SIG-M5 (cell line): ENCODE measurements around the gene KRTAP4-2.
"Not testable (repeated sequence)": the region's sequence is repeated elsewhere in the genome, so short reads cannot be mapped to it uniquely, and the experiment has no call there.

ENCODE experiments used
- DNase-seq: peaks from one replicate; lab custom pipeline; 2025; lab: John Stamatoyannopoulos, UW

The KRTAP4-2 gene

GRCh38 chr17:41177727-41178271 lies at the start of gene KRTAP4-2:
TSS of gene KRTAP4-2 (minus strand) at chr17:41178221. CDS start at chr17:41178164, 57 bp downstream.
- DNase-seq, result no peak

- DNase-seq, result not testable (repeated sequence)
Measured at GRCh38 chr17:41226598-41227095, 48.6 kb upstream of the KRTAP4-2 start, which contains the start of gene KRTAP9-2. TSS of gene KRTAP9-2 (plus strand) at chr17:41226648. CDS start at chr17:41226655, 7 bp downstream.

GRCh38 chr17:41226051-41226450 lies 48.0 kb upstream of the KRTAP4-2 start:
- no peak for DNase-seq

- DNase-seq, result no peak
Measured at GRCh38 chr17:41223821-41224220, 45.8 kb upstream of the KRTAP4-2 start.

- DNase-seq, result no peak
Measured at GRCh38 chr17:41215681-41216080, 37.7 kb upstream of the KRTAP4-2 start.

GRCh38 chr17:41212524-41213169 lies 34.6 kb upstream of the KRTAP4-2 start:
- no peak for DNase-seq

GRCh38 chr17:41211845-41212466 lies 33.9 kb upstream of the KRTAP4-2 start:
- no peak for DNase-seq

GRCh38 chr17:41199421-41200078 lies 21.5 kb upstream of the KRTAP4-2 start:
- DNase-seq, result no peak

GRCh38 chr17:41196068-41196467 lies 18.0 kb upstream of the KRTAP4-2 start:
- no peak for DNase-seq

- no peak for DNase-seq
Measured at GRCh38 chr17:41190328-41190727, 12.3 kb upstream of the KRTAP4-2 start.

GRCh38 chr17:41189837-41190318 lies 11.9 kb upstream of the KRTAP4-2 start, which contains the start of gene KRTAP9-1:
TSS of gene KRTAP9-1 (plus strand) at chr17:41189887. CDS start at chr17:41189887, 0 bp downstream.
- DNase-seq, result not testable (repeated sequence)

GRCh38 chr17:41186872-41187271 lies 8.9 kb upstream of the KRTAP4-2 start:
- DNase-seq, result no peak

GRCh38 chr17:41185001-41185400 lies 7.0 kb upstream of the KRTAP4-2 start:
- no peak for DNase-seq

GRCh38 chr17:41184480-41184961 lies 6.5 kb upstream of the KRTAP4-2 start, which contains the start of gene KRTAP4-1:
TSS of gene KRTAP4-1 (minus strand) at chr17:41184911. CDS start at chr17:41184854, 57 bp downstream.
- DNase-seq, result no peak

- DNase-seq, result no peak
Measured at GRCh38 chr17:41178843-41179616, 1.0 kb upstream of the KRTAP4-2 start.

GRCh38 chr17:41178341-41178740 lies 320 bp upstream of the KRTAP4-2 start:
- DNase-seq, result no peak

GRCh38 chr17:41176744-41177387 lies 1.2 kb downstream of the KRTAP4-2 start:
- DNase-seq, result no peak

- no peak for DNase-seq
Measured at GRCh38 chr17:41171886-41172285, 6.1 kb downstream of the KRTAP4-2 start.

GRCh38 chr17:41168121-41168520 lies 9.9 kb downstream of the KRTAP4-2 start, which contains the start of gene KRTAP4-3:
TSS of gene KRTAP4-3 (minus strand) at chr17:41168221. CDS start at chr17:41168172, 49 bp downstream.
- no peak for DNase-seq

- DNase-seq, result no peak
Measured at GRCh38 chr17:41167561-41167960, 10.5 kb downstream of the KRTAP4-2 start.

- DNase-seq, result no peak
Measured at GRCh38 chr17:41163828-41164227, 14.2 kb downstream of the KRTAP4-2 start.
